HEK293 (cell line): Measurements from ENCODE around the gene GAMT.
A peak's percentile ranks its signal among the peaks of the same experiment; 100 is the strongest.

Source experiments
- CTCF ChIA-PET: fragments of 350-600 bp; formaldehyde crosslinking; extraction: SDS; loops from one replicate; lab custom pipeline; 2021; ENCODE audit warnings: antibody characterized with exemption; lab: Yijun Ruan, JAX
- POLR2A ChIA-PET: fragments of 300-600 bp; formaldehyde crosslinking; extraction: SDS; loops from one replicate; lab custom pipeline; 2020; ENCODE audit warnings: antibody characterized with exemption, inconsistent platforms; lab: Yijun Ruan, JAX
- H3K27ac ChIP-seq: fragments of 200-500 bp; sonication (Bioruptor generic); 2 replicates; pipeline ENCODE4 v1.5.1; 2014; ENCODE audit warnings: low read depth, low read length, control low read depth, inconsistent platforms; ENCODE audit errors: extremely low read depth
- H3K36me3 ChIP-seq, 2 experiments: fragments of 200-500 bp in 1 of 2; sonication (Bioruptor generic) in 1 of 2; 1 replicate in 1 of 2; 2 replicates in 1 of 2; pipeline ENCODE4 v1.5.1; 2014 to 2017; ENCODE audit warnings: inconsistent platforms in 2 of 2, low read length in 2 of 2; ENCODE audit not compliant: control insufficient read depth in 2 of 2, insufficient read depth in 1 of 2
- H3K4me1 ChIP-seq: fragments of 200-500 bp; sonication (Bioruptor generic); 2 replicates; pipeline ENCODE4 v1.5.1; 2014; ENCODE audit warnings: mild to moderate bottlenecking, low read length, inconsistent platforms; ENCODE audit not compliant: control insufficient read depth, insufficient read depth
- H3K4me3 ChIP-seq: 2 replicates; pipeline ENCODE4 v1.5.1; 2011; ENCODE audit warnings: low read depth, mild to moderate bottlenecking, control low read depth, low read length, moderate library complexity
- H3K9me3 ChIP-seq: fragments of 200-500 bp; sonication (Bioruptor generic); 2 replicates; pipeline ENCODE4 v1.5.1; 2014; ENCODE audit warnings: low read depth, low read length, inconsistent platforms; ENCODE audit not compliant: control insufficient read depth, insufficient read depth
- ELK4 ChIP-seq: IDR thresholded peaks from 2 replicates; pipeline ENCODE4 v1.6.1; 2011; ENCODE audit warnings: mild to moderate bottlenecking, low read depth, low read length, borderline replicate concordance
- FEZF1 ChIP-seq: fragments of 450-650 bp; formaldehyde crosslinking; IDR thresholded peaks from 2 replicates; pipeline ENCODE4 v1.5.1; 2016; ENCODE audit warnings: missing biosample characterization, missing genetic modification characterization
- GLIS2 ChIP-seq: fragments of 450-650 bp; formaldehyde crosslinking; IDR thresholded peaks from 2 replicates; pipeline ENCODE4 v1.5.1; 2016; ENCODE audit warnings: missing biosample characterization, missing genetic modification characterization
- HOXC10 ChIP-seq: sonication (generic); formaldehyde crosslinking; IDR thresholded peaks from 2 replicates; pipeline ENCODE4 v1.8.1; 2023; ENCODE audit warnings: mild to moderate bottlenecking, missing genetic modification reagents
- MZF1 ChIP-seq: fragments of 450-650 bp; formaldehyde crosslinking; IDR thresholded peaks from 2 replicates; pipeline ENCODE4 v1.5.1; 2017; ENCODE audit warnings: missing biosample characterization, missing genetic modification characterization, borderline replicate concordance
- PATZ1 ChIP-seq: fragments of 450-650 bp; formaldehyde crosslinking; IDR thresholded peaks from 2 replicates; pipeline ENCODE4 v1.5.1; 2016; ENCODE audit warnings: missing biosample characterization, missing genetic modification characterization
- WT1 ChIP-seq: fragments of 450-650 bp; formaldehyde crosslinking; IDR thresholded peaks from 2 replicates; pipeline ENCODE4 v1.5.1; 2016; ENCODE audit warnings: missing biosample characterization, missing genetic modification characterization
- YY1 ChIP-seq: fragments of 450-650 bp; formaldehyde crosslinking; IDR thresholded peaks from 2 replicates; pipeline ENCODE4 v1.5.1; 2018; ENCODE audit warnings: missing biosample characterization, missing genetic modification characterization
- ZBTB10 ChIP-seq: fragments of 450-650 bp; formaldehyde crosslinking; IDR thresholded peaks from 2 replicates; pipeline ENCODE4 v1.5.1; 2016; ENCODE audit warnings: missing biosample characterization, missing genetic modification characterization
- ZBTB20 ChIP-seq: fragments of 450-650 bp; formaldehyde crosslinking; IDR thresholded peaks from 2 replicates; pipeline ENCODE4 v1.5.1; 2016; ENCODE audit warnings: missing biosample characterization, missing genetic modification characterization
- ZFHX2 ChIP-seq: fragments of 450-650 bp; formaldehyde crosslinking; conservative IDR thresholded peaks from 2 replicates; pipeline ENCODE4 v1.5.1; 2016; ENCODE audit warnings: missing biosample characterization, missing genetic modification characterization
- ZFP37 ChIP-seq: fragments of 450-650 bp; formaldehyde crosslinking; IDR thresholded peaks from 2 replicates; pipeline ENCODE4 v1.5.1; 2016; ENCODE audit warnings: missing biosample characterization, missing genetic modification characterization
- ZNF114 ChIP-seq: fragments of 450-650 bp; formaldehyde crosslinking; IDR thresholded peaks from 2 replicates; pipeline ENCODE4 v1.5.0; 2017; ENCODE audit warnings: missing biosample characterization, missing genetic modification characterization
- ZNF175 ChIP-seq: fragments of 450-650 bp; formaldehyde crosslinking; IDR thresholded peaks from 2 replicates; pipeline ENCODE4 v1.5.1; 2016; ENCODE audit warnings: missing biosample characterization, missing genetic modification characterization
- ZNF223 ChIP-seq: fragments of 450-650 bp; formaldehyde crosslinking; IDR thresholded peaks from 2 replicates; pipeline ENCODE4 v1.5.1; 2016; ENCODE audit warnings: missing biosample characterization, missing genetic modification characterization
- ZNF280C ChIP-seq: fragments of 450-650 bp; formaldehyde crosslinking; IDR thresholded peaks from 2 replicates; pipeline ENCODE4 v1.5.1; 2016; ENCODE audit warnings: missing biosample characterization, missing genetic modification characterization
- ZNF302 ChIP-seq: fragments of 450-650 bp; formaldehyde crosslinking; IDR thresholded peaks from 2 replicates; pipeline ENCODE4 v1.5.1; 2016; ENCODE audit warnings: missing biosample characterization, missing genetic modification characterization, low read depth
- ZNF335 ChIP-seq: fragments of 450-650 bp; formaldehyde crosslinking; conservative IDR thresholded peaks from 2 replicates; pipeline ENCODE4 v1.5.1; 2016; ENCODE audit warnings: missing biosample characterization, missing genetic modification characterization
- ZNF513 ChIP-seq: fragments of 450-650 bp; IDR thresholded peaks from 2 replicates; pipeline ENCODE4 v1.5.1; 2018; ENCODE audit warnings: missing biosample characterization, missing genetic modification characterization
- ZNF692 ChIP-seq: fragments of 450-650 bp; formaldehyde crosslinking; IDR thresholded peaks from 2 replicates; pipeline ENCODE4 v1.5.1; 2016; ENCODE audit warnings: missing biosample characterization, missing genetic modification characterization
- ZXDB ChIP-seq: fragments of 450-650 bp; formaldehyde crosslinking; IDR thresholded peaks from 2 replicates; pipeline ENCODE4 v1.5.1; 2016; ENCODE audit warnings: missing biosample characterization, missing genetic modification characterization

Gene GAMT

GRCh38 chr19:1355568-1356507 is 45.5 kb downstream of the GAMT start (continued):
- TF ChIP-seq ZNF114 (tag by site-specific recombination) (no peak), ZNF280C (no peak), GLIS2 (tag by site-specific recombination) (peak; percentile 78), FEZF1 (peak; percentile 97), WT1 (peak; percentile 91), ZBTB10 (peak; percentile 73), YY1 (tag by site-specific recombination) (no peak), MZF1 (tag by site-specific recombination) (no peak; the same call in 1 of the 2 replicates), ZBTB20 (peak; percentile 32; the same call in 1 of the 2 replicates), ZFHX2 (tag by site-specific recombination) (0 out of 2 replicates have a peak, but pooled peaks have one; percentile 21), ZFP37 (no peak), ZNF175 (no peak), ZNF302 (tag by site-specific recombination) (no peak), ZNF335 (tag by site-specific recombination) (peak; percentile 61), ZNF513 (no peak)

- peak overlapping the region; percentile 66; the same call in 1 of the 2 replicates for H3K27ac ChIP-seq
- H3K9me3 ChIP-seq, result no peaks in the 10 kb centered on the region
- peaks cover 10% of the 10 kb centered on the region for H3K4me1 ChIP-seq
- H3K36me3 ChIP-seq, result peaks cover 3 to 36% of the 10 kb centered on the region in 2 experiments; a peak in 2 of 3 replicates
- H3K4me3 ChIP-seq, result peak overlapping the region; percentile 77
- CTCF ChIA-PET, result interaction anchor here (0.6 to 1.4 kb wide), 3 partner anchors 50 to 424 kb away, joined by 3 to 5 read pairs (median 5); no protein-coding TSS in a partner anchor
- POLR2A ChIA-PET, result interaction anchor here (0.9 to 1.3 kb wide), 3 partner anchors 16 to 86 kb away, joined by 3 to 10 read pairs (median 6); partner anchors contain the start of gene CIRBP
- TF ChIP-seq PATZ1 (tag by site-specific recombination) (no peak), ZXDB (tag by site-specific recombination) (no peak), ZNF223 (tag by site-specific recombination) (peak; percentile 100), ZBTB10 (peak; percentile 87), ELK4 (peak; percentile 34; the same call in 1 of the 2 replicates), ZNF692 (tag by site-specific recombination) (0 out of 2 replicates have a peak, but pooled peaks have one; percentile 12), HOXC10 (CRISPR knock-in tag) (no peak)
These were observed 46.3 kb downstream of the GAMT start for GRCh38 chr19:1354970-1355567.
